Urinary bladder (tissue), 4 donors: ENCODE measurements around the gene ETNK2. TPM values are rescaled to one million over a fixed set of nuclear protein-coding genes. Genes with fewer than 3 reads are reported as not detected.

Source experiments
- DNase-seq: peaks from one replicate; pipeline ENCODE4 v3.0.0-alpha.2; 2015; ENCODE audit errors: extremely low spot score
- H3K27ac ChIP-seq: one replicate; pipeline ENCODE4 v1.5.1; 2013; ENCODE audit warnings: low read depth, mild to moderate bottlenecking, moderate library complexity
- H3K36me3 ChIP-seq: one replicate; pipeline ENCODE4 v1.6.1; 2013; ENCODE audit warnings: mild to moderate bottlenecking, moderate library complexity; ENCODE audit not compliant: insufficient read depth
- H3K4me1 ChIP-seq: one replicate; pipeline ENCODE4 v1.6.1; 2013; ENCODE audit warnings: mild to moderate bottlenecking, moderate library complexity; ENCODE audit not compliant: insufficient read depth
- H3K4me3 ChIP-seq: one replicate; pipeline ENCODE4 v1.5.1; 2013; ENCODE audit warnings: low read depth, low read length
- WGBS: extraction: QIAGEN DNeasy Blood & Tissue Kit; methylation state at CpG from one replicate; pipeline ENCODE4 v1.1.7; 2013; 5-methylcytosine and 5-hydroxymethylcytosine counted together
- polyA plus RNA-seq: library from polyadenylated mRNA; stranded (reverse); fragments of 200-250 nt; gene quantifications from one replicate; pipeline ENCODE4 v1.2.3, GENCODE V29; 2013
- total RNA-seq: library from RNA; depleted of rRNA; stranded (reverse); fragments of >200 nt; gene quantifications from one replicate; pipeline ENCODE4 v1.2.3, GENCODE V29; 2014
- donor health status: healthy with polysubstance abuse.
- donor health status: healthy.

ETNK2 gene
- total and polyA plus RNA-seq, 2 donors: 7.7 to 25.8 TPM

GRCh38 chr1:204167730-204168129 lies 15.9 kb upstream of the ETNK2 start:
- Histone ChIP-seq H3K4me1 (no peaks in the 10 kb centered on the region), H3K27ac (no peak overlapping the region), H3K4me3 (no peak overlapping the region), H3K36me3 (no peaks in the 10 kb centered on the region)
- 92% methylated on average over 5 of the region's 5 CpGs for WGBS
- DNase-seq: no peak

DNA sequence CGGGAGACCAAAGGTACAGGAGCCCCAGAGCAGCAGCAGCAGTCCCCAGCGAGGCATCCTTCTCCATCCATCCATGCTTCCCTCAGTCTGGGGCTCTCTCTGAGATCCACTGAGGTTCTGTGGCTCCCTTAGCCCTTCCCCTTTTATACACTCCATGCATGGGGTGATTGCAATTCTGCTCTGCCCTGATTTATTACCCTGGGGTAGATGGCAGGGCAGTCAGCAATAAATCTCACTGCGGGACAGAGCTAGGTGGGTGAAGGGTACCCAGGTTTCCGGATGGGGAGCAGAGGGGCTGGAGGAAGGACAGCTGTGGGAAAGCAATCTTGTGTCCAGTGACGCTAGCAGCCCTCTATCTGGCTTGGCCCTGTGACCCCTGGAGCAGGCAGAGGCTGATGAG lies 14.4 kb upstream of the ETNK2 start, which contains the start of gene REN:
Gene REN (minus strand): TSS at position 119 of the 400 bp plus-strand sequence. CDS start 44 bp downstream, at position 75.
- DNase-seq: no peak
- Histone ChIP-seq H3K4me1 (no peaks in the 10 kb centered on the region), H3K36me3 (no peaks in the 10 kb centered on the region), H3K4me3 (no peak within 1 kb of the TSS), H3K27ac (no peak within 1 kb of the TSS)
- 47% methylated on average over 5 of the region's 5 CpGs for WGBS

DNA sequence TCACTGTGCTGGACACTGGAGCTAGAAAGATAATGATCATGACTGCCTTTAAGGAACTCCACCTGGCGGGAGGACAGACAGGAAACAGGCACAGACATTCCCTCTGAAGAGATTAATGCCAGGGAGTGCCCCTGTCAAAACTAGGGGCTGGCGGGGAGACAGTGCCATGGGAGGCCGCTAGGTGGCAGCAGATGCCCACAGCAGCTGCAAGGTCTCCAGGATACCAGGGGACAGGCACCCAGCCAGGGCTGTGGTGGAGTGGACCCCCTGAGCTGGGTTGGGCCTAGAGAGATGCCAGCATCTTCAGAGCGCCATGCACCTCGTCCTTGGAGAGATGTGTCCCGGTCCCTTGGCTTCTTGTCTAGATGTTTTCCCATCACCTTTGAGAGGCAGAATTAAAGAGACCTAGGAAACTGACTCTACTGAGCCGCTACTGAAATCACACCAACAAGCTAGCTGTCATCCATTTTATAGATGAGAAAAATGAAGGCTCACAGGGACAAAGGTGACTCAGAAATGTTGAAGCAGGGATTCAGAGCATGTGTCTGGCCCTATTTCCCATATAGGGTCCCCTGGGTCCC lies 10.7 kb upstream of the ETNK2 start:
- peak; percentile 70 for DNase-seq
- Histone ChIP-seq H3K4me1 (no peaks in the 10 kb centered on the region), H3K36me3 (no peaks in the 10 kb centered on the region), H3K4me3 (no peak overlapping the region), H3K27ac (no peak overlapping the region)
- 16% methylated on average over 7 of the region's 7 CpGs for WGBS

GRCh38 chr1:204161609-204162493 lies 10.0 kb upstream of the ETNK2 start:
- no peaks in the 10 kb centered on the region for H3K4me1 ChIP-seq
- H3K4me3 ChIP-seq: no peak overlapping the region
- no peak overlapping the region for H3K27ac ChIP-seq
- 57% methylated on average over 14 of the region's 14 CpGs for WGBS
- DNase-seq: no peak
- no peaks in the 10 kb centered on the region for H3K36me3 ChIP-seq

- H3K27ac ChIP-seq: no peak overlapping the region
- no peaks in the 10 kb centered on the region for H3K36me3 ChIP-seq
- H3K4me1 ChIP-seq: no peaks in the 10 kb centered on the region
- no peak for DNase-seq
- 66% methylated on average over 6 of the region's 6 CpGs for WGBS
- H3K4me3 ChIP-seq: no peak overlapping the region
These were observed 6.1 kb upstream of the ETNK2 start for GRCh38 chr1:204157962-204158361.

DNA sequence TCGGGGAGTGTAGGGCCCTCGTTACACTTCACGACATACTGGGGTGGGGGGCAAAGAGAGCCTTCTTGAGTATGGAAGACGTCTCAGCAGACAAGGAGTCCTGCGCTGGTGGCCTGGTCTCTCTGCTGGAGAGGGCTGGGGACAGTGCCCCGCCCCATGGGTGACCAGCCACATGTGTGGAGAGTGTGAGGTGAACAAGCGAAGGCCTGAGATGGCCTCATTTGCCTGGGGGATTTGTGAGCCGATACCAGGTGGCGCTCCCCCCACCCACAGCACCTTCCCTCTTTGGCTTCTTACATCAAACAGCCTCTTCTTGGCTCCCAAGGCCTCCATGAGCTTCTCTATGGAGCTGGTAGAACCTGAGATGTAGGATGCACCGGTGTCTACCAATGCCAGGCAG lies 4.0 kb upstream of the ETNK2 start:
- WGBS: 89% methylated on average over 10 of the region's 10 CpGs
- Histone ChIP-seq H3K36me3 (no peaks in the 10 kb centered on the region), H3K4me1 (no peaks in the 10 kb centered on the region), H3K27ac (no peak overlapping the region), H3K4me3 (no peak overlapping the region)
- no peak for DNase-seq

GRCh38 chr1:204154568-204155255 lies 2.9 kb upstream of the ETNK2 start:
- DNase-seq: peak; percentile 36
- Histone ChIP-seq H3K4me3 (no peak overlapping the region), H3K27ac (no peak overlapping the region), H3K36me3 (no peaks in the 10 kb centered on the region), H3K4me1 (no peaks in the 10 kb centered on the region)
- WGBS: 88% methylated on average over 15 of the region's 15 CpGs

DNA sequence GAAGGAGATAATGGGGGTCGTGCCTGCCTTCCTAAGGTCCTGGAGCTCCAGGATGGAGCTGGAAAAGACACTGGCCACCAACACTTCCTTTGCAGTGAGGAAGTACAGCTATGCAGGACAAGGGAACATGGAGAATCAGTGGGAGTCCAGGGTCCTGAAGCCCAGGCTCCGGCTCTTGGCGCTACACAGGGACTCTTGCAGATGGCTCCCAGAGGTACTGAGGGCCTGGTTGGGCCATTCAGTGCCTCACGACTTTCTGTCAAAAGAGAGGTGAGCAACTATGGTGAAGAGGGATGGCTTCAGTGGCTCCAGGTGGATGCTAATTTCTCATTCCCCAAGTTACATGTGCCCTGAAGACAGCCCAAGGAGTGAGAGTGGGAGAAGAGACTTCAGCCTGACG lies 1.8 kb upstream of the ETNK2 start:
- Histone ChIP-seq H3K4me3 (no peak overlapping the region), H3K4me1 (no peaks in the 10 kb centered on the region), H3K36me3 (no peaks in the 10 kb centered on the region), H3K27ac (no peak overlapping the region)
- 92% methylated on average over 5 of the region's 5 CpGs for WGBS
- no peak for DNase-seq

- Histone ChIP-seq H3K36me3 (no peaks in the 10 kb centered on the region), H3K4me1 (no peaks in the 10 kb centered on the region), H3K27ac (no peak overlapping the region), H3K4me3 (peak overlapping the region; percentile 70)
- WGBS: 30% methylated on average over 25 of the region's 25 CpGs
- DNase-seq: no peak
These were observed 633 bp upstream of the ETNK2 start for GRCh38 chr1:204152310-204153044.

DNA sequence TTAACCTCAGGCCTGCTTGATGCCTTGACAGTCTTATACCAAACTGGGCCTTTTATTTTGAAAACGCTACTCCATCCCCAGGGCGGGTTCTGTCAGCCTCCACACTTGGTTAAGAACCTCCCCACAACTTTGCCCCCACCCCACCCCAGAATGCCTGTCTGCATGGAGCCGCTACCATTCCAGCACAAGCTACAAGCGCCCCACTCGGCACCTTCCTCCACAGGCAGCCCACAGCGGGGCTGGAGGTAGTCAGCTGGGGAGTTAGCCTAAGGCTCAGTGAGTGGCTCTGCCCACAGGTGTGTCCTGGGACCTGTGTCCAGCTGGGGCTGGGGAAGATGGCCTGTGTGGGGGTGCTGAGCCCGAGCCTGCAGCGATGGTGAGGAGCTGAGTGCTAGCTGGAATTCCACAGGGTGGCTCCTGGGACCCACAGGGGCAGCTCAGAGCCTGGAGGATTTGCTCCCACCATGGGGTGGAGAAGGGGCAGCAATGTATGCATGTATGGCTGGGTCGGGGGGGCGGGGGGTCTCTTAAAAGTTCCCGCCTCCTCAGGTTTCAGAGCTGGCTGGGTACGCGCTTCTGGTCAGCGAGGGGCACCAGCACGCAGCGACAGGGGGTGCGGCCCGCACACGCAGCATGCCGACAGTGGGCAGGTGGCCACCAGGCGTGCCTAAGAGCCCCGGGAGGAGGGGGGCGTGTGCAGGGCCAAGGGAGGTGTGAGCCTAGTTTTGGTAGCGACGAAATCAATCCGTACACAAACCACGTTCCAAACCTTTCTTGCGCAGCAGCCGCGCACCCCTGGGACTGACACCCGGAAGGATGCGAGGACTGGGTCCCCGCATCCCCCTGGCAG lies 917 bp downstream of the ETNK2 start:
- no peaks in the 10 kb centered on the region for H3K4me1 ChIP-seq
- no peak for DNase-seq
- 26% methylated on average over 33 of the region's 33 CpGs for WGBS
- peak overlapping the region; percentile 70 for H3K4me3 ChIP-seq
- H3K27ac ChIP-seq: peak overlapping the region; percentile 55
- H3K36me3 ChIP-seq: no peaks in the 10 kb centered on the region

GRCh38 chr1:204149635-204150565 lies 1.9 kb downstream of the ETNK2 start:
- Histone ChIP-seq H3K36me3 (no peaks in the 10 kb centered on the region), H3K4me1 (no peaks in the 10 kb centered on the region), H3K27ac (no peak overlapping the region), H3K4me3 (no peak overlapping the region)
- WGBS: 78% methylated on average over 16 of the region's 16 CpGs
- no peak for DNase-seq

- Histone ChIP-seq H3K4me1 (no peaks in the 10 kb centered on the region), H3K27ac (no peak overlapping the region), H3K36me3 (no peaks in the 10 kb centered on the region), H3K4me3 (no peak overlapping the region)
- DNase-seq: no peak
- WGBS: 81% methylated on average over 2 of the region's 2 CpGs
These were observed 2.7 kb downstream of the ETNK2 start for GRCh38 chr1:204149107-204149506.
